ENCODE measurements around the gene NQO1. TPM values are rescaled to one million over a fixed set of nuclear protein-coding genes. Genes with fewer than 3 reads are reported as not detected.
"Not testable (repeated sequence)": the region's sequence is repeated elsewhere in the genome, so short reads cannot be mapped to it uniquely, and the experiment has no call there.

The NQO1 gene
- total RNA-seq, 1 experiment from 2014 or later = 853 TPM

DNA sequence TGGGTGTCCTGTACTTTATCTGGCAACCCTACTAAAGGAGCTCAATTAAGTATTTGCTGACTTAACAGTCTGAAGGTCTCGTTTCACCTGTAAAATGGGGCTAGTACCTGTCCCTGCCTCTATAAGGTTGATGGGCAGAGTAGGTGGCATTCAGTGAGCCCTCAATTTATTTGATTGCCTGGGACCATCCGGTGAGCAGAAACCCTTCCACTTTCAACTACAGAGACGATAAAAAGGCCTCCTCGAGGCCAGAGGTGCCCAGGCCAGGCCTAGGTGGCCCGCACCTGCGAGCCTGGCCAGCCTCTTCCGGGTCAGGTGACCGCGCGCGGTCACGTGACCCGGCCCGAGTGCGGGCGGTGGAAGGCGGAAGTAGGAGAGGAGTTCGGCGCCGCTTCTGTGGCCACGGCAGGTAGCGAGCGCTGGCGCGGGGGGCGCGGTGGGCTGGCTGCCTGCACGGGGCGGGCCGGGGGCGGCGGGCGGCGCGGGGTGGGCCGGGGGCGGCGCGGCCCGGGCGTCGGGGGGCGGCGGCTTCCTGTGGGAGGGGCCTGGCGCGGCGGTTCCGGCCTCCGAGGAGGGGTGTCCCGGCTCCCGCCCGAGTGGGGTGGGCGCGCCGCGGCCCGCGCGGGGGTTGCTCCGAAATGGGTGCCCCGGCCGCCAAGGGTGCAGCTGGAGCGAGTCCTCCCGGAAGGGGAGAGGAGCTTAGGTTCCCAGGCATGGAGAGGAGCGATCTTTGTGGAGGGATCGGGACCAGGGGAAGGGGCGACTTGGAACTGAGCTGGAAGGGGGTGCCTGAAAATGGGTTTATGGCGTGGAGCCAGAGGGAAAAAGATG is 35.8 kb upstream of the NQO1 start, which contains the start of gene WWP2:
Gene WWP2 (plus strand): TSS at position 350 of the 831 bp plus-strand sequence. CDS start 24,679 bp downstream, outside the sequence.
- Histone ChIP-seq H3K27ac (peak within 1 kb of the TSS; percentile 81), H3K4me3 (peak within 1 kb of the TSS; percentile 99), H3K36me3 (ENCODE audit: low read depth) (no peaks in the 10 kb centered on the region), H2AFZ (peak within 1 kb of the TSS; percentile 97), H3K4me2 (peak within 1 kb of the TSS; percentile 88), H3K27me3 (ENCODE audit: insufficient read depth, low read depth) (no peaks in the 10 kb centered on the region), H4K20me1 (ENCODE audit: insufficient read depth) (no peaks in the 10 kb centered on the region), H3F3A (ENCODE audit: insufficient read depth, low read depth) (peaks cover 8% of the 10 kb centered on the region; the same call in 1 of the 2 replicates), H3K79me2 (ENCODE audit: low read depth) (peaks cover 55% of the 10 kb centered on the region), H3K9me3 (ENCODE audit: insufficient read depth, low read depth) (no peaks in the 10 kb centered on the region), H3K4me1 (replicated peaks; ENCODE audit: insufficient read depth) (peaks cover 18% of the 10 kb centered on the region), H3K9me2 (ENCODE audit: insufficient read depth) (no peaks in the 10 kb centered on the region)
- CTCF ChIA-PET = interaction anchor here (0.7 to 1.5 kb wide), 2 partner anchors 8 to 545 kb away, joined by 3 to 4 read pairs; partner anchors contain the start of gene NOB1
- intact Hi-C loops (cut with micrococcal nuclease; ENCODE audit: unreplicated experiment) = loop anchor here (2.0 to 10.0 kb wide), 2 partner anchors 35 to 427 kb away; partner anchors contain the start of genes COG8, NIP7, NQO1 and PDF
- peak; percentile 70 to 74 for DNase-seq
- no TSS peak for BruUV-seq (replicated peaks)
- TF ChIP-seq, protein P1, sequence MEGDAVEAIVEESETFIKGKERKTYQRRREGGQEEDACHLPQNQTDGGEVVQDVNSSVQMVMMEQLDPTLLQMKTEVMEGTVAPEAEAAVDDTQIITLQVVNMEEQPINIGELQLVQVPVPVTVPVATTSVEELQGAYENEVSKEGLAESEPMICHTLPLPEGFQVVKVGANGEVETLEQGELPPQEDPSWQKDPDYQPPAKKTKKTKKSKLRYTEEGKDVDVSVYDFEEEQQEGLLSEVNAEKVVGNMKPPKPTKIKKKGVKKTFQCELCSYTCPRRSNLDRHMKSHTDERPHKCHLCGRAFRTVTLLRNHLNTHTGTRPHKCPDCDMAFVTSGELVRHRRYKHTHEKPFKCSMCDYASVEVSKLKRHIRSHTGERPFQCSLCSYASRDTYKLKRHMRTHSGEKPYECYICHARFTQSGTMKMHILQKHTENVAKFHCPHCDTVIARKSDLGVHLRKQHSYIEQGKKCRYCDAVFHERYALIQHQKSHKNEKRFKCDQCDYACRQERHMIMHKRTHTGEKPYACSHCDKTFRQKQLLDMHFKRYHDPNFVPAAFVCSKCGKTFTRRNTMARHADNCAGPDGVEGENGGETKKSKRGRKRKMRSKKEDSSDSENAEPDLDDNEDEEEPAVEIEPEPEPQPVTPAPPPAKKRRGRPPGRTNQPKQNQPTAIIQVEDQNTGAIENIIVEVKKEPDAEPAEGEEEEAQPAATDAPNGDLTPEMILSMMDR (conservative IDR thresholded peaks at IDR 0.05) = no peak
- no peak for TF ChIP-seq EZH2 (IDR thresholded peaks at IDR 0.05; ENCODE audit: low read depth)
- POLR2A ChIA-PET (ENCODE audit: unreplicated experiment) = interaction anchor here (0.5 to 0.7 kb wide), 3 partner anchors 28 to 985 kb away, joined by 3 to 8 read pairs (median 7); no protein-coding TSS in a partner anchor

DNA sequence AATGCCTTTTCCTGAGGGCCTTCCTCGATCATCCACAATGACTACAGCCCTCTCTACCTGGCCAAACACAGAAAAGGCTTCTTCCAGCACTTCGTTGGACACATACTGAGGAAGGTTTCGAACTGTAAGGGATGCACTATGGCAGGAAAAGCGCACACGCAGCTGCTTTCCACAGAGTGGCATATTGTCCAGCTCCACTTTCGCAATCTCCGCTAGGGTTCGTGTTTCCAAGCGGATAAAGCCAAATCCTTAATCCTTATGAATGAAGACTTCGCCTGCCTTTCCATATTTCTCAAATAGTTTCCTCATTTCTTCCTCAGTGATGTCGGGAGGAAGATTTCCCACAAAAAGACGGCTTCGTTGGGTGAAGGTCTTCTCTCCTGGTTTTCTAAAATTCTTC is 31.0 kb upstream of the NQO1 start:
- H3K4me2 ChIP-seq; POLR2A ChIA-PET (ENCODE audit: unreplicated experiment); H3K4me3 ChIP-seq; H3K36me3 ChIP-seq (ENCODE audit: low read depth); H2AFZ ChIP-seq; DNase-seq; H3K27ac ChIP-seq; H4K20me1 ChIP-seq (ENCODE audit: insufficient read depth); H3K9me2 ChIP-seq (ENCODE audit: insufficient read depth); H3K27me3 ChIP-seq (ENCODE audit: insufficient read depth, low read depth); intact Hi-C loops (cut with micrococcal nuclease; ENCODE audit: unreplicated experiment); H3K9me3 ChIP-seq (ENCODE audit: insufficient read depth, low read depth); BruUV-seq (replicated peaks); CTCF ChIA-PET; H3F3A ChIP-seq (ENCODE audit: insufficient read depth, low read depth): not testable (repeated sequence)
- Histone ChIP-seq H3K79me2 (ENCODE audit: low read depth) (peaks cover 31% of the 10 kb centered on the region), H3K4me1 (replicated peaks; ENCODE audit: insufficient read depth) (peaks cover 26% of the 10 kb centered on the region)

DNA sequence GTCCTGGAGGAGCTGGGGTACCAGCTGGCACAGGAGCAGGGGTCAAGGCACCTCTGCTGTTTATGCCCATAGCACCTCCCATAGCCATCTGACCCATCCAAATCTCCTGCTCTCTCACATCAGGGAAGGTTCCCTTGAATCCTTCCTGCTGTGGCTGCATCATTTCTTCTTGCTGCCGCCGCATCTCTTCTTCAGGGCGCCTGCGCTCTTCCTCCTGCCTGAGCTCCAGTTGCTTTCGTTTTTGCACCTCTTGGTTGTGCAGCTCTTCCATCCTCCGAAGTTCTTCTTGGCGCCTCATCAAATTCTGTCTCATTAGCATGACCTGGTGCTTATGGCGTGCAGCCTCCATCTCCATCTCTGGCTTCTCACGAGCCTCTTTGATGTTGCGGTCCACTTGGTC is 30.3 kb upstream of the NQO1 start:
- Histone ChIP-seq H3K9me2 (ENCODE audit: insufficient read depth) (no peaks in the 10 kb centered on the region), H3K4me1 (replicated peaks; ENCODE audit: insufficient read depth) (peaks cover 27% of the 10 kb centered on the region), H3K9me3 (ENCODE audit: insufficient read depth, low read depth) (no peaks in the 10 kb centered on the region), H4K20me1 (ENCODE audit: insufficient read depth) (peaks cover 11% of the 10 kb centered on the region; the same call in 1 of the 2 replicates), H3K27me3 (ENCODE audit: insufficient read depth, low read depth) (no peaks in the 10 kb centered on the region), H3K79me2 (ENCODE audit: low read depth) (peaks cover 35% of the 10 kb centered on the region), H3K36me3 (ENCODE audit: low read depth) (peaks cover 2% of the 10 kb centered on the region; the same call in 1 of the 2 replicates), H2AFZ (no peak overlapping the region), H3K4me2 (no peak overlapping the region), H3K4me3 (no peak overlapping the region), H3F3A (ENCODE audit: insufficient read depth, low read depth) (no peaks in the 10 kb centered on the region), H3K27ac (no peak overlapping the region)
- TF ChIP-seq EZH2 (IDR thresholded peaks at IDR 0.05; ENCODE audit: low read depth) = no peak
- TF ChIP-seq, protein P1 (conservative IDR thresholded peaks at IDR 0.05) = no peak
- BruUV-seq (replicated peaks) = no TSS peak
- ChIA-PET CTCF (no interaction called here), POLR2A (ENCODE audit: unreplicated experiment) (no interaction called here)
- no peak for DNase-seq
- intact Hi-C loops (cut with micrococcal nuclease; ENCODE audit: unreplicated experiment) = no loop called here
